GM21717 (cell line): ENCODE data around the gene MYO3B.
"Not testable (repeated sequence)": the region's sequence is repeated elsewhere in the genome, so short reads cannot be mapped to it uniquely, and the experiment has no call there.

Source experiments
- ATAC-seq: cut with Tn5 transposase; IDR thresholded peaks from one replicate; pipeline ENCODE4 v1.9.1; 2021; ENCODE audit warnings: mild to moderate bottlenecking, moderate library complexity; ENCODE audit not compliant: unreplicated experiment

Gene MYO3B

GRCh38 chr2:170462433-170463205 is 284.7 kb downstream of the MYO3B start:
- ATAC-seq: no peak

- no peak for ATAC-seq
Measured at GRCh38 chr2:170463206-170463537, 285.2 kb downstream of the MYO3B start.

GRCh38 chr2:170464268-170464667 is 286.3 kb downstream of the MYO3B start:
- no peak for ATAC-seq

- no peak for ATAC-seq
Measured at GRCh38 chr2:170465241-170465640, 287.3 kb downstream of the MYO3B start.

GRCh38 chr2:170466632-170467031 is 288.7 kb downstream of the MYO3B start:
- ATAC-seq: no peak

- ATAC-seq: no peak
Measured at GRCh38 chr2:170467568-170468422, 289.8 kb downstream of the MYO3B start.

- ATAC-seq: no peak
Measured at GRCh38 chr2:170468557-170468956, 290.6 kb downstream of the MYO3B start.

- not testable (repeated sequence) for ATAC-seq
Measured at GRCh38 chr2:170472498-170472897, 294.6 kb downstream of the MYO3B start.

- no peak for ATAC-seq
Measured at GRCh38 chr2:170475878-170476277, 297.9 kb downstream of the MYO3B start.

GRCh38 chr2:170477630-170478029 is 299.7 kb downstream of the MYO3B start:
- no peak for ATAC-seq

GRCh38 chr2:170481201-170481600 is 303.3 kb downstream of the MYO3B start:
- ATAC-seq: no peak

- no peak for ATAC-seq
Measured at GRCh38 chr2:170484552-170484951, 306.6 kb downstream of the MYO3B start.

GRCh38 chr2:170485254-170486026 is 307.5 kb downstream of the MYO3B start:
- ATAC-seq: no peak

GRCh38 chr2:170486730-170487129 is 308.8 kb downstream of the MYO3B start:
- ATAC-seq: no peak

GRCh38 chr2:170488807-170489206 is 310.9 kb downstream of the MYO3B start:
- ATAC-seq: no peak

GRCh38 chr2:170492010-170492409 is 314.1 kb downstream of the MYO3B start:
- no peak for ATAC-seq

- no peak for ATAC-seq
Measured at GRCh38 chr2:170493426-170494097, 315.6 kb downstream of the MYO3B start.

- no peak for ATAC-seq
Measured at GRCh38 chr2:170495896-170496295, 317.9 kb downstream of the MYO3B start.

GRCh38 chr2:170498619-170499018 is 320.7 kb downstream of the MYO3B start:
- ATAC-seq: no peak

- ATAC-seq: no peak
Measured at GRCh38 chr2:170500104-170500503, 322.2 kb downstream of the MYO3B start.

- ATAC-seq: no peak
Measured at GRCh38 chr2:170500770-170501169, 322.8 kb downstream of the MYO3B start.
